Natural killer cell (primary cell): Measurements from ENCODE around the gene PCBP3. TPM values are rescaled to one million over a fixed set of nuclear protein-coding genes. Genes with fewer than 3 reads are reported as not detected.

Experiments
- ATAC-seq, 3 donors: fragments of 150-1000 bp in 2 of 3; fragments of 200-7000 bp in 1 of 3; cut with Tn5 transposase; 1 replicate in 1 of 3; 2 replicates in 2 of 3; pipeline ENCODE4 v1.10.0; 2021; ENCODE audit warnings: mild to moderate bottlenecking in 2 of 3, moderate library complexity in 2 of 3
- DNase-seq, 2 donors: peaks; one replicate each; pipeline versions ENCODE4 v3.0.0 to v3.0.0-alpha.2; 2013 to 2021; ENCODE audit warnings: mixed read lengths in 1 of 2
- H3K27ac ChIP-seq: one replicate; pipeline ENCODE4 v1.5.1; 2013; ENCODE audit warnings: mild to moderate bottlenecking, low read length
- H3K27me3 ChIP-seq: one replicate; pipeline ENCODE4 v1.6.1; 2013; ENCODE audit warnings: low read length; ENCODE audit not compliant: control insufficient read depth, insufficient read depth
- H3K36me3 ChIP-seq: one replicate; pipeline ENCODE4 v1.6.1; 2013; ENCODE audit warnings: low read length; ENCODE audit not compliant: control insufficient read depth, insufficient read depth
- H3K4me1 ChIP-seq: one replicate; pipeline ENCODE4 v1.6.1; 2013; ENCODE audit warnings: low read length; ENCODE audit not compliant: control insufficient read depth, insufficient read depth
- H3K4me3 ChIP-seq: one replicate; pipeline ENCODE4 v1.5.1; 2013; ENCODE audit warnings: low read length
- H3K9me3 ChIP-seq: one replicate; pipeline ENCODE4 v1.6.1; 2013; ENCODE audit warnings: low read length; ENCODE audit not compliant: control insufficient read depth, insufficient read depth
- H3K27ac Mint-ChIP-seq, 2 donors: one replicate each; pipeline ENCODE4 v1.8.0; 2022; ENCODE audit warnings: mild to moderate bottlenecking in 2 of 2, mixed read lengths in 2 of 2, moderate library complexity in 1 of 2
- H3K27me3 Mint-ChIP-seq, 2 donors: one replicate each; pipeline ENCODE4 v1.8.0; 2022; ENCODE audit warnings: low read depth in 2 of 2, mixed read lengths in 2 of 2
- H3K36me3 Mint-ChIP-seq: one replicate; pipeline ENCODE4 v1.8.0; 2022; ENCODE audit warnings: mixed read lengths
- H3K4me1 Mint-ChIP-seq, 2 donors: one replicate each; pipeline ENCODE4 v1.8.0; 2022; ENCODE audit warnings: mixed read lengths in 2 of 2
- H3K4me3 Mint-ChIP-seq: one replicate; pipeline ENCODE4 v1.8.0; 2022; ENCODE audit warnings: mild to moderate bottlenecking, moderate library complexity, mixed read lengths
- H3K9me3 Mint-ChIP-seq, 2 donors: one replicate each; pipeline ENCODE4 v1.8.0; 2022; ENCODE audit warnings: mixed read lengths in 2 of 2
- CTCF ChIP-seq: fragments of 200-600 bp; IDR thresholded peaks from one replicate; pipeline ENCODE4 v1.8.0; 2022; ENCODE audit warnings: antibody characterized with exemption
- WGBS: methylation state at CpG from one replicate; pipeline ENCODE4 v1.1.7; 2013; ENCODE audit warnings: missing lambda C conversion rate; ENCODE audit not compliant: insufficient coverage; 5-methylcytosine and 5-hydroxymethylcytosine counted together
- intact Hi-C: fragments of 100-400 bp; cut with micrococcal nuclease; formaldehyde crosslinking; loops from one replicate; pipeline ENCODE4 v1.14.2; 2022
- total RNA-seq, 4 donors: library from RNA; stranded (reverse); fragments of 120-200 nt in 1 of 4; gene quantifications; one replicate each; pipeline versions ENCODE4 v1.2.3 to v1.2.4, GENCODE V29; 2013 to 2022

PCBP3 gene
- total RNA-seq, 3 donors from 2014 or later (not counting 1 experiment from before 2014, with no cell fraction given), result 0.50 to 3.0 (median 0.52) TPM

GRCh38 chr21:45986316-45987051 is 343.0 kb downstream of the PCBP3 start:
- peaks cover 0 to 9% of the 10 kb centered on the region in 2 donors for H3K4me1 Mint-ChIP-seq
- no peaks in the 10 kb centered on the region for H3K36me3 Mint-ChIP-seq
- Histone ChIP-seq H3K4me3 (no peak overlapping the region), H3K36me3 (no peaks in the 10 kb centered on the region), H3K27me3 (peaks cover 11% of the 10 kb centered on the region), H3K9me3 (no peaks in the 10 kb centered on the region), H3K27ac (no peak overlapping the region), H3K4me1 (peaks cover 11% of the 10 kb centered on the region)
- no peak for DNase-seq
- peaks cover 0 to 9% of the 10 kb centered on the region in 2 donors for H3K27me3 Mint-ChIP-seq
- 94% methylated on average over 36 of the region's 36 CpGs for WGBS
- H3K9me3 Mint-ChIP-seq, result peaks cover 5 to 6% of the 10 kb centered on the region in 2 donors
- no peak for ATAC-seq
- H3K4me3 Mint-ChIP-seq, result no peak overlapping the region
- no peak overlapping the region for H3K27ac Mint-ChIP-seq
- TF ChIP-seq CTCF, result no peak
- intact Hi-C loops, result no loop called here

GRCh38 chr21:45987121-45987711 is 343.7 kb downstream of the PCBP3 start:
- H3K27me3 Mint-ChIP-seq, result peaks cover 0 to 9% of the 10 kb centered on the region in 2 donors
- ATAC-seq (no peak), DNase-seq (no peak)
- Histone ChIP-seq H3K27me3 (peaks cover 8% of the 10 kb centered on the region), H3K36me3 (no peaks in the 10 kb centered on the region), H3K9me3 (no peaks in the 10 kb centered on the region), H3K4me1 (peaks cover 5% of the 10 kb centered on the region), H3K4me3 (no peak overlapping the region), H3K27ac (no peak overlapping the region)
- no peak overlapping the region for H3K27ac Mint-ChIP-seq
- TF ChIP-seq CTCF, result no peak
- peaks cover 5 to 6% of the 10 kb centered on the region in 2 donors for H3K9me3 Mint-ChIP-seq
- peaks cover 0 to 9% of the 10 kb centered on the region in 2 donors for H3K4me1 Mint-ChIP-seq
- intact Hi-C loops, result no loop called here
- H3K4me3 Mint-ChIP-seq, result no peak overlapping the region
- WGBS, result 94% methylated on average over 29 of the region's 29 CpGs
- no peaks in the 10 kb centered on the region for H3K36me3 Mint-ChIP-seq

- Histone ChIP-seq H3K4me3 (no peak overlapping the region), H3K27ac (no peak overlapping the region), H3K4me1 (no peaks in the 10 kb centered on the region), H3K9me3 (no peaks in the 10 kb centered on the region), H3K27me3 (no peaks in the 10 kb centered on the region), H3K36me3 (no peaks in the 10 kb centered on the region)
- TF ChIP-seq CTCF, result no peak
- WGBS, result 86% methylated on average over 28 of the region's 36 CpGs
- Mint-ChIP-seq H3K27ac (no peak overlapping the region), H3K36me3 (no peaks in the 10 kb centered on the region), H3K27me3 (peaks cover 0 to 9% of the 10 kb centered on the region in 2 donors), H3K9me3 (peaks cover 5 to 6% of the 10 kb centered on the region in 2 donors), H3K4me3 (no peak overlapping the region), H3K4me1 (peaks cover 0 to 9% of the 10 kb centered on the region in 2 donors)
- DNase-seq (no peak), ATAC-seq (no peak)
- intact Hi-C loops, result no loop called here
These were observed 345.1 kb downstream of the PCBP3 start for GRCh38 chr21:45988366-45989347.
